Measurements from ENCODE around the gene ZMYND11.

Gene ZMYND11

GRCh38 chr10:275680-276079 lies 140.4 kb downstream of the ZMYND11 start:
- Histone ChIP-seq H3K27ac (no peak overlapping the region), H3K9me3 (no peaks in the 10 kb centered on the region), H3K4me1 (ENCODE audit: control insufficient read depth in 1 of 2, insufficient read depth in 1 of 2, low read depth in 1 of 2, low read length in 1 of 2) (no peaks in the 10 kb centered on the region), H3K4me3 (ENCODE audit: low read depth in 1 of 2, low read length in 1 of 2) (no peak overlapping the region), H3K36me3 (no peaks in the 10 kb centered on the region), H3K27me3 (no peaks in the 10 kb centered on the region)
- no peak for TF ChIP-seq CTCF (IDR thresholded peaks at IDR 0.05)

- no peaks in the 10 kb centered on the region for H3K9me3 ChIP-seq
- H3K4me3 ChIP-seq (ENCODE audit: low read depth in 1 of 2, low read length in 1 of 2) = no peak overlapping the region
- peaks cover 9 to 12% of the 10 kb centered on the region in 2 experiments for H3K4me1 ChIP-seq (ENCODE audit: control insufficient read depth in 1 of 2, insufficient read depth in 1 of 2, low read depth in 1 of 2, low read length in 1 of 2)
- no peak for TF ChIP-seq CTCF (IDR thresholded peaks at IDR 0.05)
- H3K27me3 ChIP-seq = no peaks in the 10 kb centered on the region
- no peak overlapping the region for H3K27ac ChIP-seq
- no peaks in the 10 kb centered on the region for H3K36me3 ChIP-seq
These were observed 142.7 kb downstream of the ZMYND11 start for GRCh38 chr10:277963-278362.

GRCh38 chr10:278707-279106 lies 143.5 kb downstream of the ZMYND11 start:
- H3K27ac ChIP-seq = no peak overlapping the region
- no peak for TF ChIP-seq CTCF (IDR thresholded peaks at IDR 0.05)

GRCh38 chr10:279232-279631 lies 144.0 kb downstream of the ZMYND11 start:
- H3K9me3 ChIP-seq = no peaks in the 10 kb centered on the region
- no peaks in the 10 kb centered on the region for H3K36me3 ChIP-seq
- no peak overlapping the region for H3K4me3 ChIP-seq (ENCODE audit: low read depth in 1 of 2, low read length in 1 of 2)
- no peaks in the 10 kb centered on the region for H3K27me3 ChIP-seq
- no peak overlapping the region for H3K27ac ChIP-seq
- no peak for TF ChIP-seq CTCF (IDR thresholded peaks at IDR 0.05)
- H3K4me1 ChIP-seq (ENCODE audit: control insufficient read depth in 1 of 2, insufficient read depth in 1 of 2, low read depth in 1 of 2, low read length in 1 of 2) = peaks cover 9 to 12% of the 10 kb centered on the region in 2 experiments

More at GRCh38 chr10:278707-279106, 143.5 kb downstream of the ZMYND11 start:
- no peaks in the 10 kb centered on the region for H3K9me3 ChIP-seq
- no peaks in the 10 kb centered on the region for H3K36me3 ChIP-seq
- no peak overlapping the region for H3K4me3 ChIP-seq (ENCODE audit: low read depth in 1 of 2, low read length in 1 of 2)
- H3K27me3 ChIP-seq = no peaks in the 10 kb centered on the region
- H3K4me1 ChIP-seq (ENCODE audit: control insufficient read depth in 1 of 2, insufficient read depth in 1 of 2, low read depth in 1 of 2, low read length in 1 of 2) = peaks cover 9 to 12% of the 10 kb centered on the region in 2 experiments

GRCh38 chr10:279655-280054 lies 144.4 kb downstream of the ZMYND11 start:
- no peak for TF ChIP-seq CTCF (IDR thresholded peaks at IDR 0.05)
- Histone ChIP-seq H3K4me1 (ENCODE audit: control insufficient read depth in 1 of 2, insufficient read depth in 1 of 2, low read depth in 1 of 2, low read length in 1 of 2) (peaks cover 9 to 12% of the 10 kb centered on the region in 2 experiments), H3K9me3 (no peaks in the 10 kb centered on the region), H3K27ac (no peak overlapping the region), H3K36me3 (no peaks in the 10 kb centered on the region), H3K27me3 (no peaks in the 10 kb centered on the region), H3K4me3 (ENCODE audit: low read depth in 1 of 2, low read length in 1 of 2) (no peak overlapping the region)
